ENCODE data around the gene SGSM2. TPM values are rescaled to one million over a fixed set of nuclear protein-coding genes. Genes with fewer than 3 reads are reported as not detected.

Gene SGSM2
- total and polyA plus RNA-seq, 2 of the 8 experiments (the other 6 are each of a cell fraction or from before 2014, with no cell fraction given), result 44.5 to 77.7 TPM

DNA sequence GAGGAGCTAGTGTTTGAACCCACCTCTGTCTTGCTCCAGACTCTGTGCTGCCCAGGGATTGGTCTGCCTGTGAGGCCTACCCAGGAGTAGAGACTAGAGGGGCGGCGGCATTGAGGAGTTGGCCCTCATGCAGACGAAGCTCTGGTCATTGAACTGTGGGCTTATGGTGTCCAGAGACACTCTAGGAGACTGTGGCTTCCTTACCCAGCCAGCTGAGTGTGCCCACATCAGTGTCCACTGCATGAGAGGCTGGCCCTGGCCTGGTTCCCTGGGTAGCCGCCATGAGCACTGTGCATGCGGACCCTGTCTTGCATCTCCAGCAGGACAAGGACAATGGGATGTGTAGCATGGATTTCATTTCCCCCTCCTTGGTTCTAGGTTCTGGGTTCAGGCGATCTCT lies 14.0 kb downstream of the SGSM2 start:
- Histone ChIP-seq H3K18ac (ENCODE audit: extremely low read depth, low read length) (no peak overlapping the region), H4K91ac (replicated peaks; ENCODE audit: insufficient read length, low read length) (no peak overlapping the region), H3K36me3 (ENCODE audit: control insufficient read depth in 2 of 4, insufficient read depth in 4 of 4, low read length in 3 of 4) (no peaks in the 10 kb centered on the region), H3K9me3 (ENCODE audit: insufficient read depth in 2 of 2, low read depth in 1 of 2, low read length in 1 of 2) (no peaks in the 10 kb centered on the region), H3K9ac (replicated peaks in 1 of 4; ENCODE audit: extremely low read depth in 1 of 4, low read depth in 3 of 4, low read length in 3 of 4) (peak overlapping the region in 1 of 4 experiments; percentile 13; a peak in 1 of 7 replicates), H3K23ac (ENCODE audit: insufficient read length) (no peak overlapping the region), H3K27me3 (replicated peaks in 1 of 4; ENCODE audit: control insufficient read depth in 3 of 4, extremely low read depth in 1 of 4, insufficient read depth in 3 of 4, low read length in 3 of 4) (no peaks in the 10 kb centered on the region), H4K8ac (ENCODE audit: extremely low read depth, insufficient read depth, low read length) (no peak overlapping the region), H3K4me1 (replicated peaks in 1 of 4; ENCODE audit: control insufficient read depth in 3 of 4, insufficient read depth in 4 of 4, low read length in 3 of 4) (peaks cover 4 to 17% (median 6%) of the 10 kb centered on the region in 4 experiments), H2BK20ac (ENCODE audit: low read length) (no peak overlapping the region), H3K4ac (replicated peaks; ENCODE audit: insufficient read length, low read depth, low read length) (no peak overlapping the region), H2BK120ac (replicated peaks; ENCODE audit: low read depth, low read length) (no peak overlapping the region), H3K23me2 (ENCODE audit: low read depth, low read length) (0 out of 2 replicates have a peak, but pooled peaks cover 6% of the 10 kb centered on the region), H3K79me1 (ENCODE audit: low read depth, low read length) (peaks cover 3% of the 10 kb centered on the region; the same call in 1 of the 2 replicates), H4K20me1 (replicated peaks in 1 of 2; ENCODE audit: control insufficient read depth in 1 of 2, insufficient read depth in 2 of 2, low read length in 2 of 2) (no peaks in the 10 kb centered on the region), H3K79me2 (ENCODE audit: control insufficient read depth in 1 of 2, insufficient read depth in 2 of 2, low read length in 2 of 2) (no peaks in the 10 kb centered on the region; a peak in 1 of 4 replicates), H2AFZ (ENCODE audit: low read length) (no peak overlapping the region), H3K56ac (replicated peaks; ENCODE audit: insufficient read length, low read depth, low read length) (no peak overlapping the region), H2BK12ac (ENCODE audit: low read depth, low read length) (no peak overlapping the region), H3K4me3 (ENCODE audit: extremely low read depth in 1 of 4, insufficient read depth in 2 of 4, low read depth in 3 of 4, low read length in 4 of 4) (no peak overlapping the region), H3K14ac (ENCODE audit: insufficient read length) (no peak overlapping the region), H2BK15ac (ENCODE audit: low read length) (no peak overlapping the region), H2AK5ac (ENCODE audit: low read depth, low read length) (no peak overlapping the region), H3K27ac (ENCODE audit: low read depth, low read length) (no peak overlapping the region), H3K4me2 (ENCODE audit: insufficient read depth in 1 of 2, low read depth in 2 of 2, low read length in 2 of 2) (no peak overlapping the region), H4K5ac (ENCODE audit: insufficient read length, low read depth, low read length) (no peak overlapping the region), H2BK5ac (ENCODE audit: low read depth, low read length) (no peak overlapping the region)
- FAIRE-seq (no peak), DNase-seq (ENCODE audit: low read depth in 1 of 2, low spot score in 2 of 2) (no peak)
- ChIA-PET POLR2A (ENCODE audit: partially characterized antibody) (interaction anchor here (0.9 to 1.4 kb wide), 3 partner anchors 15 to 22 kb away, joined by 3 to 6 read pairs (median 4); partner anchors contain the start of gene TSR1), CTCF (ENCODE audit: partially characterized antibody) (interaction anchor here (0.9 to 4.5 kb wide), 6 partner anchors 13 to 68 kb away, joined by 3 to 69 read pairs (median 20); partner anchors contain the start of genes SGSM2 and TSR1)
- 96% methylated on average over 6 of the region's 6 CpGs; no CpG with 5 or more reads in 1 of the 2 experiments for WGBS, 2 experiments (ENCODE audit: extremely low coverage in 1 of 2, insufficient coverage in 1 of 2, insufficient read length in 1 of 2, insufficient replicate concordance in 2 of 2, low coverage in 1 of 2, low lambda C conversion rate in 2 of 2, missing lambda C conversion rate in 1 of 2)
- no peak for TF ChIP-seq RXRA (IDR thresholded peaks at IDR 0.05; ENCODE audit: insufficient read depth, low read depth, low read length)
- no peak for TF ChIP-seq POLR2AphosphoS5 (IDR thresholded peaks at IDR 0.05; ENCODE audit: low read depth, low read length)
- TF ChIP-seq SRF (IDR thresholded peaks at IDR 0.05; ENCODE audit: low read depth, low read length), result no peak
- TF ChIP-seq CBX8 (IDR thresholded peaks at IDR 0.05; ENCODE audit: borderline replicate concordance, low read depth, low read length), result no peak
- no peak for TF ChIP-seq KDM4A (IDR thresholded peaks at IDR 0.05; ENCODE audit: low read depth, low read length, severe bottlenecking)
- no peak for TF ChIP-seq CBX5 (IDR thresholded peaks at IDR 0.05; ENCODE audit: low read depth, low read length)
- TF ChIP-seq HDAC6 (IDR thresholded peaks at IDR 0.05; ENCODE audit: low read depth, low read length), result no peak
- no peak for TF ChIP-seq CREB1 (IDR thresholded peaks at IDR 0.05)
- no peak for TF ChIP-seq FOSL1 (IDR thresholded peaks at IDR 0.05; ENCODE audit: insufficient read depth, low read depth, low read length)
- no peak for TF ChIP-seq NRF1 (IDR thresholded peaks at IDR 0.05; ENCODE audit: low read depth, low read length)
- no peak for TF ChIP-seq BACH1 (IDR thresholded peaks at IDR 0.05; ENCODE audit: low read length)
- TF ChIP-seq GTF2F1 (IDR thresholded peaks at IDR 0.05; ENCODE audit: borderline replicate concordance, low read depth, low read length), result no peak
- TF ChIP-seq TCF12 (IDR thresholded peaks at IDR 0.05; ENCODE audit: low read depth, low read length), result no peak
- no peak for TF ChIP-seq BCL11A (IDR thresholded peaks at IDR 0.05; ENCODE audit: low read depth in 2 of 2, low read length in 2 of 2)
- TF ChIP-seq KDM5A (IDR thresholded peaks at IDR 0.05; ENCODE audit: low read length), result no peak

Measured in H1 (cell line).